GM18526 (cell line): ENCODE data around the gene SH3D19.

Source experiments
- POLR2A ChIP-seq: IDR thresholded peaks from 3 replicates; pipeline ENCODE4 v1.6.1; 2011; ENCODE audit not compliant: insufficient read length; ENCODE audit errors: extremely low read depth

Gene SH3D19

GRCh38 chr4:151114986-151115385 is 210.4 kb downstream of the SH3D19 start:
- no peak for TF ChIP-seq POLR2A

DNA sequence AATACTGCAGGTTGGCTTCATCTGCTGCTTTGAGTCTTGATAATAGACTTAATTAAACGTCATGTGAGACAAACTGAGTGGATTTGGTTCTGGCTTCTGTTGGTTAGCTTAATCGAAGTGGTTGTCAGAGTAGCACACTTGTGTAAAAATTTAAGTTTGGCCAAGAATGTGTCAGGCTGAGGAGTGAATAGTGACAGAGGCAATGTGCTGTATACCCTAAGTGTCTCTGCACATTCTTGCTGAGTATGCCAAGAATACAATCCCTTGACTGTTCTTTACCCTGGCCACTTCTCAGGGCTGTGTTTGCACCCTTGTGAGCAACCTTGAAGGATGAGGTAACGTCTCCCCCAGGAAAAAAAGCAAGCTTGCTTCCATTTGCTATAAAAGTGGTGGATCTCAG is 211.1 kb downstream of the SH3D19 start:
- TF ChIP-seq POLR2A: no peak

DNA sequence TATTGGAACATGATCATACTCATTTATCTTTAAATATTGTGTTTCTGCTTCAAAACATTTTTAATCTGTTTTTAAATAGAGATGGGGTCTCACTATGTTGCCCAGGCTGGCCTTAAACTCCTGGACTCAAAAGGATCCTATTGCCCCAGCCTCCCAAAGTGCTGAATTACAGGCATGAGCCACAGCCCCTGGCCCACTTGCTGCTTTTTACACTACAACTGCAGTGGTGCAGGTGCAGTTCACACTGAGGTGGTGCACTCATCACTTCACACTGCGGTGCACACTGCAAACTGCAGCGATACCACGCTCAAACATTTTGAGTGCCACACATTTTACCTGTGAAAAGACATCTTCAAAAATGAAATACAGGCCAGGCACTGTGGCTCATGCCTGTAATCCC is 215.2 kb downstream of the SH3D19 start:
- no peak for TF ChIP-seq POLR2A

DNA sequence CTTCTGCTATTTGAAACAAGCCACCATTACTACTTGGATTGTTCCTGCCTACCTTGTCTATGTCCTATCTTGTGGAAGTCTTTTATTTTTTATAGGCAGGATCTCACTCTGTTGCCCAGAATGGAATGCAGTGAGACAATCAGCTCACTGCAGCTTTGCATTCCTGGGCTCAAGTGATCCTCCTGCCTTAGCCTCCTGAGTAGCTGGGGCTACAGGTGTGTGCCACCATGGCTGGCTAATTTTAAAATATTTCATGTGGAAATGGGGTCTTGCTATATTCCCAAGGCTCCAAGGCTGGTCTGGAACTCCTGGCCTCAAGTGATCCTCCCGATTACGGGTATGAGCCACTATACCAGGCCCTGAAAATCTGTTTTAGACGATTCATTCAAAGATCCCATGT is 218.3 kb downstream of the SH3D19 start:
- TF ChIP-seq POLR2A: no peak

- no peak for TF ChIP-seq POLR2A
Observed at GRCh38 chr4:151105454-151106032, 219.9 kb downstream of the SH3D19 start.

DNA sequence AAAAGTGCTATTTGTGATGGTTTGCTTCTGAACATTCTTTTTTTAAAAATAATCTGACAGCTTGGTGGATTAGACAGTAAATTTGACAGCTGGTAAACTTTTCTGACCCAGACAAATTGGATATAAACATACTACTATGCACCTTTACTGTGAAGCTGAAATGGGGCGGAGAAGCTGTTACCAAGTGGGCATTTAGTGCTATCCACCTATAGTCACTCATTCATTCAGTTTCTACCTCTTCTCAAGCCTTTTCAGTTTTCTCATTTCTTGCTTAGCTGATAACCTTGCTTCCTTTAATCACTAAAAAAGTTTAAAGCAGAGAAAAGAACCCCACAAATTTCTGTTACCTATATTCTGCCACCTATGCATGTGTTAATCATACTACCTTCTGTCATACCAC is 220.8 kb downstream of the SH3D19 start:
- no peak for TF ChIP-seq POLR2A

GRCh38 chr4:151103758-151104157 is 221.6 kb downstream of the SH3D19 start:
- TF ChIP-seq POLR2A: no peak

DNA sequence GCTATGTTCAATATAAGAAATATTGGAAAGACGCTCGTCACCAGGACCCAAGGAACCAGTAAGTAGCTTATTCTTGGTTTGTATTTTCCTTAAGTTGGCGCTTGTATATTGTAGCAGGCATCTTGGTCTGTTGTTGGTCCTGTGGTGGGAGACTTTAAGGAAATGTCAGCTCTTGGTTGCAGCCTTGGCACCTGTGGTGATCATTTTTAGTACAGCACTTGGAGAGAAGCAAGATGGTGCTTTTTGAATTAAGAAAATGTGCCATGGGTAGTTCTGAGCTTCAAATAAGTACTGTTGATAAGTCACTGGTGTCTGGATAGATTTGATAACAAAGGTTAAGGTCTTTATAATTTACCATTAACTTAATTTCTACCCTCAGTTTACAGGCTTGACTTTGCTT is 224.9 kb downstream of the SH3D19 start:
- no peak for TF ChIP-seq POLR2A

GRCh38 chr4:151099976-151100417 is 225.4 kb downstream of the SH3D19 start:
- no peak for TF ChIP-seq POLR2A

- peak; percentile 95 for TF ChIP-seq POLR2A
Observed at GRCh38 chr4:151099229-151099975, 226.0 kb downstream of the SH3D19 start, which contains the start of gene RPS3A. Gene RPS3A, plus strand, starts transcription at chr4:151099628. Its CDS starts 25 bp downstream, at chr4:151099653.

GRCh38 chr4:151098979-151099228 is 226.5 kb downstream of the SH3D19 start:
- TF ChIP-seq POLR2A: no peak

GRCh38 chr4:151097759-151098158 is 227.6 kb downstream of the SH3D19 start:
- TF ChIP-seq POLR2A: no peak

GRCh38 chr4:151095142-151095541 is 230.3 kb downstream of the SH3D19 start:
- no peak for TF ChIP-seq POLR2A

DNA sequence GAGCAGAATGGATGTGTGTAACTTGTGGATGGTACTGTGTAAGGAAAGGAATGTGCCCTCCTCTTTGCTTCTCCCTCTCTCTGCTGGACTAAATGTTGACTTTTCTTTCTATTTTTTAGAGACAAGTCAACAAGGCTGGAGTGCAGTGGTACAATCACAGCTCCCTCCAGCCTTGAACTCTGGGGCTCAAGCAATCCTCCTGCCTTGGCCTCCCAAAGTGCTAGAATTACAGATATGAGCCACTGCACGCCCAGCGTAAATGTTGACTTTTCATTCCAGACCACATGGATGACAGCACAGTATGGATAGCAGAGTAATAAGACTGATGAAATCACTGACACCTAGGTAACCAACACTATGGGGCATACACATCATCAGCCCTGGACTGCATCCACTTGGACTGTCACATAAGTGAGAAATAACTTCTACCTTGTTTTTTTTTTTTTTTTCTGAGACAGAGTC is 231.1 kb downstream of the SH3D19 start:
- TF ChIP-seq POLR2A: no peak

GRCh38 chr4:151093203-151093602 is 232.2 kb downstream of the SH3D19 start:
- no peak for TF ChIP-seq POLR2A

DNA sequence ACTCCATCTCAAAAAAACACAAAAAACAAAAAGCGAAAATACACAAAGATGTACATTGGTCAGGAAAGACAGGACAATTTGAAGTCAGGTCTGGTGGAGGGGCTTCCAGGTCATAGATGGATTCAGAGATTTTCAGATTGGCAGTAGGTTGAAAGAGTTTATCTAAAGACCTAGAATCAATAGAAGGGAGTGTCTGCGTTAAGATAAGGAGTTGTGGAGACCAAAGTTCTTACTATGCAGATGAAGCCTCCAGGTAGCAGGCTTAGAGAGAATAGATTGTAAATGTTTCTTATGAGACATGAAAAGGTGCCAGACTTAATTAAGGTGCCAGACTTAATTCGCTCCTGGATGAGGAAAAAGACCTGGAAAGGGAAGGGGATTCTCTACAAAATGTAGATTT is 232.9 kb downstream of the SH3D19 start:
- TF ChIP-seq POLR2A: no peak

DNA sequence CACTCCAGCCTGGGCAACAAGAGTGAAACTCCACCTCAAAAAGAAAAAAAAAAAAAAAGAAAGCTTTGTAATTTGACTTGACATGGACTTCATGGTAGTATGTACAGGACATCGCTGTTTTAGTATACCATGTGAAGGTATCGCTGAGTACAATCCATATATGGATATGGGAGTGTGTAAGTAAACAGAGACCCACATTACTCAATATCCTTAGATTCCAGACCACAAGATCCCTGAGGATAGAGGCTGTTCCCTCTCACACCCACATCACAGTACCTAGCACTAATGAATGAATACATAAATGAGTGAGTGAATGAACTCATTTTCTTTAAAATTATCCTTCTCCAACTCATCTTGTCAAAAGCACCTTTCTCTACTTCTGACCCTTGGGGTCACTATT is 234.4 kb downstream of the SH3D19 start:
- TF ChIP-seq POLR2A: no peak
